NCI-H524 treated with DMSO at 0.1 percent for 48 hours (cell line): ENCODE data around the gene AMIGO1.
A peak's percentile ranks its signal among the peaks of the same experiment; 100 is the strongest.

ENCODE experiments used
- DNase-seq: peaks from one replicate; lab custom pipeline; 2025; lab: John Stamatoyannopoulos, UW

Gene AMIGO1

DNA sequence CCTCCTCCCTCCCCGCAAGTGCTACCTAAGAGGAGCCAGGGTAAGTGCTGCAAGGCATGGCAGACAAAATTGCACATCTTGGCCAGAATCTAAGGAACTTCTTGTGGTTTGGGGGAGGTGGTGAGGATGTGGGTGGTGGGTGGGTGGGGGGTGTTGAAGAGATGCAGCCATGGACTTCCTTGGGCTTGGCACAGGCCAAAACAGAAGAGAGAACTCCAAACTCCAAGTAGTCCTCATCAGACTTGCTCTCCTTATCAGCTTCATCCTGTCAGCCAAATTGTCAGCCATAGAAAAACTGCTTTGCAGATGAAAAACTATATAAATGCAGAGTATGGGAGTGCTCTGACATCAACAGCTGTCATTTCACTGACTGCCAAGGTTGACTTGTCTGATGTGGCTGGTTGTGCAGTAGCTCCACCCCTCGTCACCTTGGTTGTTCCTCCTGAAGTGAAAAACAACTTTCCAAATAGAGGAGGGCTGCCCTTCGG, 7.1 kb downstream of the AMIGO1 start:
- no peak for DNase-seq

- DNase-seq = no peak
Measured at GRCh38 chr1:109501644-109502363, 7.7 kb downstream of the AMIGO1 start.

- DNase-seq = no peak
Measured at GRCh38 chr1:109500941-109501381, 8.6 kb downstream of the AMIGO1 start.

DNA sequence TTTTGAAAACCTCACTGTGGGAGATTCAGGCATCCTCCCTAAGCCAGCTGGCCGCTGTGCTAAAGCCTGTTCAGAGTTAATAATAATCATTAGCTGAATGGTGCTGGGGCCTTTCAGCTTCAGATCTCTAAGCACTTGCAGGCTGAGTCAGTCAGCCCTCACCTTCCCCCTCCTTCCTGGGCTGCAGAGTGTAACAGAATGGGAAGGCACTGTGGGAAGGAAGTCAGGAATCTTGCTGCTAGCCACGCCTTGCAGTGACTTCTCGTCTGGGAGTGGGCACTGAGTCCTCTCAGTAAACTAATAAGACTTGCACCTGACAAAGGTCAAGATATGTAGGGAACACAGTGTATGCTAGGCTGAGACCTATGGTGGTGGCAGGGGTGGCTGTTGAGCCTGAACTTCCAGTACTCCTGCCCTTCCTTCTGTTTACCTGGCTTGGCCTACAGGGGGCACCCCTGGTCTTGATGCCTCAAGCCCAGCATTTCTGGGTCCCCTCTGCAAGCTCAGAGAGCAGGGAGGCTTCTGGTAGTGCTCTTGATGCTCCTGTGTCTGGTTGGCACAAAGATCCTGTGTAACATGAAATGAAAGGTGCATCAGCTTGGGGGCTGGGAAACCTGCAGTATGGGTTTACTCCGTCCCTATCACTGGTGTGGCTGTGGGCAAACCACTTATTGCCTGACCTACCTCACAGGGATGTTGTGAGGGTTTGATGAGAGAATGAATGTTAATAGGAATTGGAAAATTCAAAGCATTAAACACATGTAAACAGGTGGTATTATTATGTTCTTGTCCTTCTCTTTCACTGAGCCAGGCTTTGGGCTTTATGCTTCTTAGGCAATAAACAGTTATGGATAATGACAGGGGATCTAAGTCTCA, 9.6 kb downstream of the AMIGO1 start:
- no peak for DNase-seq

- DNase-seq = no peak
Measured at GRCh38 chr1:109499081-109499480, 10.4 kb downstream of the AMIGO1 start.

DNA sequence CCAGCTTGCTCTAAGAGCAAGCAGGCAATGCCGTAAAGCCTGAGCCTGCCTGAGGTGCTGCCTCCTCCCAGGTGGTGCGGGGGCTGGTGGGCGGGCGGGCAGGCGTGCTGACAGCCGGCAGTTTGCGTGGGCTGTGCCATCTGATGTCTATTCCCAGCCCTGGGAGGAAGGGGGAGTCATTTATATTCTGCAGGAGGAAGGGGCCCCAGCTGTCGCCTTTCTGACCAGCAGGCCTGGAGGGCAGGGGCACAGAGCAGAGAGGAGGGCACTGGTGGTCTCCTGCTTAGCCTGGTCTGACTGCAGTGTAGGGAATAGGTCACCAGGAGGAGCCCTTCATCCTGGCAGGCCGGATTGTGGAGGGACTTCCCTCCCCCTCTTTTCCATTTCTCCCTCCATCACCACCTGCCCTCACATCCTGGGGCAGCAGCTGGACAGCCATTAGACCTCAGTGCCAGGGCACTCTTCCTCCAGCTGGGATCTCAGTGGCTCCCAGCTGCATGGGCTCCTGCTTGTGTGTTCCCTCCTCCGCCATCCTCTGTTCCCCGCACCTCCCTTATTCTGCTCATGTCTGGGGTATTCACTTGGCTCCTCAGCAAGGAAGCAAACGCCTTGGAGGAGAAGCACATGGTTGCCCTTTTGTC, 11.2 kb downstream of the AMIGO1 start:
- DNase-seq = peak; percentile 88

- no peak for DNase-seq
Measured at GRCh38 chr1:109497449-109498160, 11.9 kb downstream of the AMIGO1 start.

DNA sequence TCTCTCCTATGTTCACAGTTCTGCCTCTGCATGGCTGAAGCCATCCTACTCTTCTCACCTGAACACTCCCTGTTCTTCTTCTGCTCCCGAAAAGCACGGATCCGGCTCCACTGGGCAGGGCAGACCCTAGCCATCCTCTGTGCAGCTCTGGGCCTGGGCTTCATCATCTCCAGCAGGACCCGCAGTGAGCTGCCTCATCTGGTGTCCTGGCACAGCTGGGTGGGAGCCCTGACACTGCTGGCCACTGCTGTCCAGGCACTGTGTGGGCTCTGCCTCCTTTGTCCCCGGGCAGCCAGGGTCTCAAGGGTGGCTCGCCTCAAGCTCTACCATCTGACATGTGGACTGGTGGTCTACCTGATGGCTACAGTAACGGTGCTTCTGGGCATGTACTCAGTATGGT, 13.8 kb downstream of the AMIGO1 start:
- DNase-seq = no peak

- DNase-seq = peak; percentile 6
Measured at GRCh38 chr1:109493805-109494539, 15.6 kb downstream of the AMIGO1 start, which contains the start of gene CYB561D1. TSS of gene CYB561D1 (plus strand) at chr1:109494094. CDS start at chr1:109494140, 46 bp downstream.

GRCh38 chr1:109493227-109493626, 16.3 kb downstream of the AMIGO1 start:
- no peak for DNase-seq

DNA sequence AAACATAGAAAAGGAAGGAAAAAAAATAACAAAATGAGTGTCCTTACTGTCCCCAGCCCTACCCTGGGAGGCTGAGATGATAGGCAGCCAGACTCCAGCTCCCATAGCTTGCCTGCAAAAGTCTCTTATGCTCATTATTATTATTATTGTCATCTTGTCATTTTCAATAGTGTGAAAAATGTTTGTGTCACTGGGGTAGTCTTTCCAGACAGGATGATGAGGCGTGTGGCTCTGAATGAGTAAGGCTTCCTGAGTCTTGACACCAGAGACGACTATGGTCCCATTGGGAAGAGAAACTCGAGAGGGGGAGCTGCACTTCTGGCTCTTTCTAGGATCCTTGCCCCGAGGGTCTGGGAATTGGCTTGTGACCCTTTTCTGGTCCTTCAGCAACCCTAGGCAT, 16.7 kb downstream of the AMIGO1 start:
- no peak for DNase-seq

DNA sequence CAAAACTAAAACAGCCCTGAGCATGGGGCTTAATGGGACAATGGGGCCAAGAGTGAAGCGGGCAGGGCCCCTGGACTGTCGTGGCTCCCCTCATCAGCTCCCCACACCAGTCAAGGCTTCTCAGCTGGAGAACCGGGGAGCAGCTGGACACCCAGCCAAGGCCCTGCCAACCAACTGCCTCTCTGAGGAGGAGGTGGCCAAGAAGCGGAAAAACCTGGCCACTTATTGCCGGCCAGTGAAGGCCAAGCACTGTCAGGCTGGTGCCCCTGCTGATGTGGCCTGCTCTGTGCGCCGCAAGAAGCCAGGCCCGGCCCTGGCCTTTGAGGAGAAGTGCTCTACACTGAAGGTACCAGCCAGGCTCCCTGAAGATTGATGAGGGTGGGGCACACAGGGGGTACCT, 18.2 kb downstream of the AMIGO1 start:
- DNase-seq = no peak

GRCh38 chr1:109490934-109491302, 18.6 kb downstream of the AMIGO1 start:
- DNase-seq = no peak

GRCh38 chr1:109490029-109490933, 19.2 kb downstream of the AMIGO1 start:
- no peak for DNase-seq

GRCh38 chr1:109488696-109489095, 20.8 kb downstream of the AMIGO1 start:
- no peak for DNase-seq

DNA sequence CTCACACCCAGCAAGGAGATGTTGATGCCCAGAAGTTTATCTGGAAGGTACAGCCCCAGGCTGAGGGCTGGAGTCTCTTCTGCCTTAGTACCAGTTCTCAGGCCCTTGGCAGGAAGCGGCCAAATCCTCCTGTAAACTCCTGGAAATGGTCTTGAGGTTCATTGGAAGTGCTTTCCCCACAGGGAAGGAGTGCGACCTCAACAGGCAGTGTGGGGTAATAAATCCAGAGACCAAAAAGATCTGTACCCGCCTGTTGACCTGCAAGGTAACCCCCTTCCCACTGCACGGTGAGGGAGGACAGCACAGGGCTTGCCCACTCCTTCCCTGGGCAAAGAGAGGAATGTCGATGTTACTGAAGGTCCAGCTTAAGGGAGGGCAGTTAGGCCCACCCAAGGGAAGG, 21.3 kb downstream of the AMIGO1 start:
- DNase-seq = no peak

- DNase-seq = no peak
Measured at GRCh38 chr1:109487261-109487660, 22.3 kb downstream of the AMIGO1 start.

DNA sequence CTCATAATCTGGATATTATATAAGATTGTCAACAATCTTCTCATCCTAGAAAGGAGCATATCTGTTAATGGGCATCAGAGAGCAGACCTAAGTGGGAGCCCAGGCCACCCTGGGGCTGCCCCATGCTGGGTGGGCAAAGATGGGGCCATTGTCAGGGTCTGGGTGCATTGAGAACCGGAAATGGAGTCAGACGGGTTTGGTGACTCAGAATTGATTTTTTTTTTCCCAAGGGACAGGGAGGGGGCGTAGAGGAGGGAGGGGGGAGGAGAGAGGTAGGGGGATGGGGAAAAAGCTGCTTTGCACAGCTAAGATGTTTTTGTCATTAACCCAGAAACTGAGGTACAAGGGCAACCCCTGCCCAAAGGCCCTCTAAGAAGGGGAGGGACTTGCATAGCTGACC, 24.5 kb downstream of the AMIGO1 start:
- no peak for DNase-seq

DNA sequence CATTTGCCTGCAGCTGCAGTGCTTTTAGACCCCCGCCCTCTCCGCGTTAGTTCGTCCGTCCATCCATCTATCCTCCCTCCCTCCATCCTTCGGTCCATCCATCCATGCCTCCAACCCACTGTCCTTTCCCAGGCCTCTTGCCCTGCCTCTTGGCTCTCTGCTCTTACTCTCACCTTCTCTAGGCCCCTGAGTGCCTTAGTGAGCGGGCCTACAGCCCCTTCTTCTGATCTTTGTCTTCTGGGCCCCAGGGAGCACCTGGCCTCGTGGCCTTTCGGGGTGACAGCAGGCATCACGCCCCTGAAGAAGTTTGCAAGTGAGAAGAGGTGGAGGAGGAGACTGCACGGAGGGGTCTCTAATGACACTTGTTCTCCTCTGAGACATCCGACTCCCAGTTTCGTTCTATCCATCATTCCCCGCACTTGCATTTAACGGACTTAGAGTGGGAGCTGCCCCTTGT, 25.0 kb downstream of the AMIGO1 start:
- DNase-seq = no peak
